Glomerular endothelial cell (primary cell): ENCODE data around the gene SEPHS2. TPM values are rescaled to one million over a fixed set of nuclear protein-coding genes. Genes with fewer than 3 reads are reported as not detected.
"Not testable (repeated sequence)": the region's sequence is repeated elsewhere in the genome, so short reads cannot be mapped to it uniquely, and the experiment has no call there.

ENCODE experiments used
- DNase-seq: peaks from one replicate; pipeline ENCODE4 v3.0.0-alpha.2; 2011; ENCODE audit warnings: low read depth, low spot score; ENCODE audit errors: extremely low read depth
- total RNA-seq: library from RNA; depleted of rRNA; stranded (reverse); fragments of >200 nt; gene quantifications from 2 replicates; pipeline ENCODE4 v1.2.3, GENCODE V29; 2015

Gene SEPHS2
- total RNA-seq, 1 donor from 2014 or later = 35.3 TPM

DNA sequence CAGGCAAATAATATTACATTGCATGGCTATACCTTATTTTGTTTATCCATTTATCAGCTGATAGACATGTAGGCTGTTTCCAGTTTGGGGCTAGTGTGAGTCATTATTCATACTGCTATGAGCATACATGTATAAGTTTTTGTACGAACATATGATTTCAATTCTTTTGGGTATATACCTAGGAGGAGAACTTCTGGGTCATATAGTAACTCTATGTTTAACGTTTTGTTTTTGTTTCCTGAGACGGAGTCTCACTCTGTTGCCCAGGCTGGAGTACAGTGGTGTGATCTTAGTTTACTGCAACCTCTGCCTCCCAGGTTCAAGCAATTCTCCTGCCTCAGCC is 24.5 kb upstream of the SEPHS2 start:
- no peak for DNase-seq

DNA sequence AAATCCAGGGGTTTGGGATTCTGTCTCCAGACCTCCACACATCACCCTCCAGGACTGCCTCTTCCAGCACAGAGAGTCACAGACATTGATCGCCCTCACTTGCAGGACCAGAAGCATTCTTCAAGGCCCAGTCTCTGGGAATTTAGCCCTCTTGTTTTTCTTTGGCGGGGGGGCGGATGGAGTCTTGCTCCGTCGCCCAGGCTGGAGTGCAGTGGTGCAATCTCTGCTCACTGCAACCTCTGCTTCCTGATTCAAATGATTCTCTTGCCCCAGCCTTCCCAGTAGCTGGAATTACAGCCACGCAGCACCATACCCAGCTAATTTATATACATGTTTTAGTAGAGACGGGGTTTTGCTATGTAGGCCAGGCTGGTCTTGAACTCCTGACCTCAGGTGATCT is 18.4 kb upstream of the SEPHS2 start:
- no peak for DNase-seq

DNA sequence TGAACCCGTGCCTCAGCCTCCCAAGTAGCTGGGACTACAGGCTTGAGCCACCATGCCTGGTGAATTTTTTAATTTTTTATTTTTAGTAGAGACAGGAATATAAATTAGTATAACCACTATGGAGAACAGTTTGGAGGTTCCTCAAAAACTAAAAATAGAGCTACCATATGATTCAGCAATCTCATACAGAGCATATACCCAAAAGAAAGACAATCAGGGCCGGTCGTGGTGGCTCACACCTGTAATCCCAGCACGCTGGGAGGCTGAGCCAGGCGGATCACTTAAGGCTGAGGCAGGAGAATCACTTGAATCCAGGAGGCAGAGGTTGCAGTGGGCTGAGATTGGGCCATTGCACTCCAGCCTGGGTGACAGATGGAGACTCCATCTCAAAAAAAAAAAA is 15.8 kb upstream of the SEPHS2 start:
- DNase-seq = not testable (repeated sequence)

DNA sequence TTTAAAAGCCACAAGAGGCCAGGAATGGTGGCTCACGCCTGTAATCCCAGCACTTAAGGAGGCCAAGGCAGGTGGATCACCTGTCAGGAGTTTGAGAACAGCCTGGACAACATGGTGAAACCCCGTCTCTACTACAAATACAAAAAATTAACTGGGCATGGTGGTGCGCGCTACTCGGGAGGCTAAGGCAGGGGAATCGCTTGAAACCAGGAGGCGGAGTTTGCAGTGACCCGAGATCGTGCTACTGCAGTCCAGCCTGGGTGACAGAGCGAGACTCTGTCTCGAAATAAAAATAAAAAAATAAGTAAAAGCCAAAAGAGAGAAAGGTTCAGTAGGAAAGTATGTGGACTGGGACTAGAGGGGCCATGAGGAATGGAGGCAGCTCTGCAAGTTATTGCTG is 13.8 kb upstream of the SEPHS2 start:
- DNase-seq = no peak

DNA sequence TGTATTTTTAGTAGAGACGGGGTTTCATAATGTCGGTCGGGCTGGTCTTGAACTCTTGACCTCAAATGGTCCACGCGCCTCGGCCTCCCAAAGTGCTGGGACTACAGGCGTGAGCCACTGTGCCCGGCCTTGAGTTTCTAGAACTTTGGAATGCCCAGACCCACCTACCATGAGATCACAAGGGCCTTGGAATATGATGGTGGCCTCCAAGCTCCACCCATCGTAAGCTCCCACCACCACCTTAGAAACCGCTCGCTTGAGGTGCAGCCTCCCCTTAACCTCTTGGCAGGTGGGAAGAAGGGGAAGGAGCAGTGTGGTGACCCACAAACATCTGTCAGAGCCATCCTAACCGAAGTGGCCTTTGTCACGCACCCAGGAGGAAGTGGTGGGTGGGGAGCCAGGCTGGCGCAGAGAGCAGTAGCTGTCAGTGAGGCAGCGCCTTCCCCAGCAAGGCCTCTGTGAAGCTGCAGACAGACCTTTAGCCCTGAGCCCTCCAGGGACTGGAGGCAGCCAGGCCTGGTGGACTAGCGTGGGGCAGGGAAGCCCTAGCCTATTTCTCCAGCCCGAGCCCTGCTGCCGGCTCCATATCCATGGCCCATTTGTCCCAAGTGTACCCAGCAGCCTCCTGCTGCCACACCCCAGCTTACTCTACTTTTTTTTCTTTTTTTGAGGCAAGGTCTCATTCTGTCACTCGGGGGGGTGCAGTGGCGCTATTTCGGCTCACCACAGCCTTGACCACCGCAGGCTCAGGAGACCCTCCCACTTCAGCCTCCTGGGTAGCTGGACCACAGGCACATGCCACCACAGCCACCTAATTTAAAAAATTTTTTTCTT is 13.1 kb upstream of the SEPHS2 start:
- no peak for DNase-seq

DNA sequence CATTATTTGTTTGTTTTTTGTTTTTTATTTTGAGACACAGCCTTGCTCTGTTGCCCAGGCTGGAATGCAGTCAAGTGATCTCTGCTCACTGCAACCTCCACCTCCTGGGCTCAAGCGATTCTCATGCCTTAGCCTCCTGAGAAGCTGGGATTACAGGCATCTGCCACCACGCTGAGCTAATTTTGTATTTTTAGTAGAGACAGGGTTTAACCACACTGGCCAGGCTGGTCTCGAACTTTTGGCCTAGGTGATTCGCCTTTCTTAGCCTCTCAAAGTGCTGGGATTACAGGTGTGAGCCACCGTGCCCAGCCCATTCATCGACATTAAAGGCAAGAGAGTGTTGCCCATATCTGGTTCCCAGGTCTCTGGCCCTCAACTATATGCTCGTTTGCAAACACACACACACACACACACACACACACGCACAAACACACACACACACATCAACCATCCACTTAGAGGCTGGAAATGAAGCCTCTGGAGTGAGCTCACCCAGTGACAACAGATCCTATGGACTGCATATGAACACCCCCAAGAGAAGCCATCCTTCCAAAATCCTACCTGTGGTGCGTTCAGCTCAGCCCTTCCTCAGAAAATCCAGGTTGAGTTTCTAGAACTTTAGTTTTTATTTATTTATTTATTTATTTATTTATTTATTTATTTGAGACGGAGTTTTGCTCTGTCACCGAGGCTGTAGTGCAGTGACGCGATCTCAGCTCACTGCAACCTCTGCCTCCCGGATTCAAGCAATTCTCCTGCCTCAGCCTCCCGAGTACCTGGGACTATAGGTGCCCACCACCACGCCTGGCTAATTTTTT is 12.3 kb upstream of the SEPHS2 start:
- DNase-seq = no peak

DNA sequence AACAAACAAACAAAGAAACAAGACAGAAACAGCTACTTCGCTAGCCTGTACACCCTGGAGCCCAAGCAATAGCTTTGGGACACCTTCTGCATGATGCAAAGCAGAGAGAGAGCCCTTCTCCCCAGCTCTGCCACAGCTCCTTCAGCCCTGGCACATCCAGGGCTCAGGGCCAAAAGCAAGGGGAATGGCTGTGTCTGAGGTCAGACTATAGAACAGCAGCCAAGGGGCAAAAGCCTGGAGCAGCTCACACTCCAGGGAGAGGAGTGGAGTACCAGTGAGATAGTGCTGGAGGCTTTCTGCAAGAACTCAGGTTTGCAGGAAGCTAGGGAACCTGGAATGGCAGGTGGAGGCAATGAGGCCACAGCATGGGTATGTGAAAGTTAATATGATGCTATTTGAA is 11.6 kb upstream of the SEPHS2 start:
- DNase-seq = no peak

DNA sequence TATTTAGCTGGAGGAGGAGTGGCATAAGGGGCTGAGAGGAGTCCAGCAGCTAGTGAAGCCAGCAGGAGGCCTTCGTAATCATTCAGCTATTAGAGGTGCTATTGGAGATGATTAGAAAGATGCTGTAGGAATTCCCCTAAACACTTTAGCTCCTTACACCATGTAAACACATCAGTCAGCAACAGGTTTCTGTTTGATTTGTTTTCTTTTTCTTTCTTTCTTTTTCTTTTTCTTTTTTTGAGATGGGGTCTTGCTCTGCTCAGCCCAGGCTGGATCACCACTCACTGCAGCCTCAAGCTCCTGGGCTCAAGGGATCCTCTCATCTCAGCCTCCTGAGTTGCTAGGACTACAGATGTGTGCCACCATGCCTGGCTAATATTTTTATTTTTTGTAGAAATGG is 10.6 kb upstream of the SEPHS2 start:
- DNase-seq = no peak

DNA sequence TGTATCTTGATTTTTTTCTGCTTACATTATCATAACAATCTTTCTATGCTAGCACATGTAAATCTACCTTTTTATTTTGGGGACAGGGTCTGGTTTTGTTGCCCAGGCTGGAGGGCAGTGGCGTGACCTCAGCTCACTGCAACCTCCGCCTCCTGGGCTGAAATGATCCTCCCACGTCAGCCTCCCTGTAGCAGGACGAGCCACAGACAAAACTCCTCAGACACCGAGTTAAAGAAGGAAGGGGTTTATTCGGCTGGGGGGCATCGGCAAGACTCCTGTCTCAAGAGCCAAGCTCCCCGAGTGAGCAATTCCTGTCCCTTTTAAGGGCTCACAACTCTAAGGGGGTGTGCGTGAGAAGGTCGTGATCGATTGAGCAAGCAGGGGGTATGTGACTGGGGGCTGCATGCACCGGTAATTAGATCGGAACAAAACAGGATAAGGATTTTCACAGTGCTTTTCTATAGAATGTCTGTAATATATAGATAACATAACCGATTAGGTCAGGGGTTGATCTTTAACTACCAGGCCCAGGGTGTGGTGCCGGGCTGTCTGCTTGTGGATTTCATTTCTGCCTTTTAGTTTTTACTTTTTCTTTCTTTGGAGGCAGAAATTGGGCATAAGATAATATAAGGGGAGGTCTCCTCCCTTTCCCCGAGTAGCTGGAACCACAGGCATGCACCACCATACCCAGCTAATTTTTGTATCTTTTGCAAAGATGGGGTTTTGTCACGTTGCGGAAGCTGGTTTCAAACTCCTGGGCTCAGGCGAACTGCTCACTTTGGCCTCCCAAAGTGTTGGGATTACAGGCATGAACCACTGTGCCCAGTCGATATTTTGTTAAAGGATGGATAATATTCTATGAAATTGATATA is 7.3 kb upstream of the SEPHS2 start:
- DNase-seq = not testable (repeated sequence)

DNA sequence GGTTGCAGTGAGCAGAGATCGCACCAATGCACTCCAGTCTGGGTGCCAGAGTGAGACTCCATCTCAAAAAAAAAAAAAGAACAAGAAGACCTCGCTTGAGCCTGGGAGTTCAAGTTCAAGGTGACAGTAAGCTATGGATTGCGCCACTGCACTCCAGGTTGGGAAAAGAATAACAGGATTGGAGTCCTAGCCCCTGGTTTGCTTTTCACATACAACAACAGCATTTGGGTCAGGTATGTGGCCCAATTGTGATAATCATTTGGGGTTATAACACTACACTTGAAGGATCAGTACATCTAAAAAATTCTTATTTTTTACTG is 3.4 kb upstream of the SEPHS2 start:
- no peak for DNase-seq

DNA sequence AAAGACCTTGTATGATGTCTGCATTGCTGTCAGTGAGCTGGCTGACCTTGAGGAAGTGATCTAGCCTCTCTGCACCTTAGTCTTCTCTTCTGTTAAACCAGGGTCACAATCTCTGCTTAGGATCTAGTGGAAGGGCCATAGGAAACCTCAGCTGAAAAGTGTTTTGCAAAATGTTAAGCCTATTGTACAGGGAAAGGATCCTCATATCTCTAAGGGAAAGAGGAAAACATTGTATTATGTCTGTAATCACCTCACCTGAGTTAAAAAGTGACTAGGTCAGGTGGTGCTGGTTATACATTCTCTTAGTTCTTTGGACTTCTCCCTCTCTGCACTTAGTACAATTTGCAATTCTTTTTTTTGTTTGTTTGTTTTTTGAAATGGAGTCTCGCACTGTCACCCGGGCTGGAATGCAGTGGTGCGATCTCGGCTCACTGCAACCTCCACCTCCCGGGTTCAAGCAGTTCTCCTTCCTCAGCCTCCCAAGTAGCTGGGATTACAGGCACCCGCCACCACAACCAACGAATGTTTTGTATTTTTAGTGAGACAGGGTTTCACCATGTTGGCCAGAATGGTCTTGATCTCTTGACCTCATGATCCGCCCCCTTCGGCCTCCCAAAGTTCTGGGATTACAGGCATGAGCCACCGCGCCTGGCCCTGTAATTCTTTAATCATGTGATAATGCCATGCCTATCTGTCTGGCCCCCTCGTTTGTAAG is 2.0 kb upstream of the SEPHS2 start:
- DNase-seq = no peak

DNA sequence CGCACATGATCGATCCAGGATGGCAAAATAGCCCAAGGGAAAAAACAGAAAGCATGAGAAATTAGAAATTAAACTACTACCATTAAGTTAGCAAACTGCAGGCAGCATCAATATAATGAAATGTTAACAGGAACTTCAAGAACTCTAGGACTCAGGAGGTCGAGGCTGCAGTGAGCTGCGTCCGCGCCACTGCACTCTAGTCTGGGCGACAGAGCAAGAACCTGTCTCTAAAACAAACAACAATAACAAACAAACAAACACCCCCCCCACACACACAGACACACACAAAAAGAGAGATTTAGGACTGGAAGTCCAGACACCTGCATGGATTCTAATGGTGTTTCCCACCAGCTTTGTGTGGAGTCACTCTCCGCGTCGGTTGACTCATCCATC is 525 bp upstream of the SEPHS2 start:
- DNase-seq = no peak

DNA sequence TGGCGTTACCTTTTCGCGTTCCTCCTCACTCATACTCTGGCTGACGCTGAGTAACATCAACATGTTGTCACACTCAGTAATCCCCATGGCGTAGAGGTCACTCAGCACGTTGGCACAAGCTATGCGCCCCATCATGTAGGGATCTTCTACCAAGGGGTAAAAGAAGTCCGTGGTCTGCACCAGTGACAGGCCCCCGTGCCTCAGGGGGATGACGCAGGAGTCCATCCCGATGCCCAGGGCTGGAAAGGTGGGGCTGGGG is 596 bp downstream of the SEPHS2 start:
- no peak for DNase-seq

DNA sequence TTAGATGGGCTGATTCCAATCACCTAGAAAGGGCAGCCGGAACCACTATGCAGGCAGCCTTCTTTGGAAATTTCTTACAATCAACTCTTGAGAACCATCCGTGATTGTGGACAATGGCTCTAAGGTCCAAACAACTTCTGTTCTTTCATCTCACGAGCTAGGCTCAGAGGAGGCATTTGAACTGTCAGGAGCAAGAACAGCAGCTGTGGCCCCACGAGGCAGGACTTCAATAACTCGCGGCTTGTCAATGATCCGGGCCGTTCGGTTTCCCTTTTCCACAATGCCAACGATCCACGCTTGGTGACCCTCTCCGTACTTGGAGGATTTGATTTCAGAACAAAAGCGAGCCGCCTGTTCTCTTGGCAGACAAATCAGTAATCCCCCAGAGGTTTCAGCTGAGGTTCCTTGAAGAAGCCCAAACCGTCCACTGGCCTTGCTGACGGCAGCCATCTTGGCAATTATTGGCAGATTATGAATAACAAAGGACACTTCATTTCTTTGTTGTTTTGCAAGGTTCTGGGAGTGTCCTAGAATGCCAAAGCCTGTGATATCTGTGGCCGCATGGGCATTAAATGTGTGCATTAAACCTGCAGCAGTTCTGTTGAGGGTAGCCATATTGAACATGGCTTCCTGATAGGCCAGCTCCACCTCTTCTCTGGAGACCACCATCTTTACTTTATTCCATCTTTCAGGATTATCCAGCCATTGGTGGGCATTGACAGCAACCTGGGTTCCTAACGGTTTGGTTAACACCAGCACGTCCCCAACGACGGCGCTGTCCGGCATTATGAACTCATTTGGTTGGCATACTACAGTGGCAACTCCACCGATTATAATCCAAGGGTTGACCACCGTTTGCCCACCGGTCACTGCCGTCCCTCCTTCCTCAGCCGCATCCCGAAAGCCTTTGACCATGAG is 1.2 kb downstream of the SEPHS2 start:
- no peak for DNase-seq

DNA sequence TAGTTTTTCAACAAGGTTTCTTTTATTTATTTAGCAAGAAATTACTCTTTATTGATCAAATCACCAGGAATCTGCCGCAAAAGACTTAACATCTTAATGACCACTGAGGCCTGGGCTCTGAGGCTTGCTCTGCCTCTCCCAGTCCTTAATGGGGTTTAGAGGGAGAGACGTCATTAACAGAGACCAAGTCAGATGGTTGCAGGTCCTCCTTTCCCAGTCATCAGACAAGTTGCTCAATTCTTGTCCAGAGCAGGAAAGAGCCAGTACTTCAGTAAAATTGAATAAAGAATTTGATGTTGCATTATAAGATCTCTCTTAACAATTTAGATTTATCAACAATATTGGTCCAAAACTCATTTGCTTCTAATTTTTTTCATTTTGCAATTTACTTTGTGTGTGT is 2.0 kb downstream of the SEPHS2 start:
- no peak for DNase-seq

DNA sequence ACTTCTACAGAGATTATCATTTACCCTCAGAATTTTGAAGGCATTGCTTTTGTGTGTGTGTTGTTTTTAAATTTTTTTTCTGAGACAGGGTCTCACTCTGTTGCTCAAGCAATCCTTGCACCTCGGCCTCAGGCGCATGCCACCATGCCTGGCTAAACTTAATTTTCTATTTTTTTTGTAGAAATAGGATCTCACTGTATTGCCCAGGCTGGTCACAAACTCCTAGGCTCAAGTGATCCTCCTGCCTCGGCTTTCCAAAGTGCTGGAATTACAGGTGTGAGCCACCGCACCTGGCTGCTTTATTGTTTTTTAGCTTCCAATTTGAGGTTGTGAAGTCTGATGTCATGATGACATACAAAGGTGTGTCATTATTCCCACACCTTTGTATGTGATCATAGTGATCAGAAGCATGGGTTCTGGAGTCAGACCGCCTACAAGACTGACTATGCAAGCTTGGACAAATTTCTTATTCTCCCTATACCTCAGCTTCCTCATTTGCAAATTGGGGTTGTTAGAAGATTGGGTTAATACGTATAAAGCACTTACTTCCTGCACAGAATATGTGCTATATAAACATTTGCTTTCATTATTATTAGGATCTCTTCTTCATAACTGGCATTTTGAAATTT is 5.8 kb downstream of the SEPHS2 start:
- DNase-seq = no peak

DNA sequence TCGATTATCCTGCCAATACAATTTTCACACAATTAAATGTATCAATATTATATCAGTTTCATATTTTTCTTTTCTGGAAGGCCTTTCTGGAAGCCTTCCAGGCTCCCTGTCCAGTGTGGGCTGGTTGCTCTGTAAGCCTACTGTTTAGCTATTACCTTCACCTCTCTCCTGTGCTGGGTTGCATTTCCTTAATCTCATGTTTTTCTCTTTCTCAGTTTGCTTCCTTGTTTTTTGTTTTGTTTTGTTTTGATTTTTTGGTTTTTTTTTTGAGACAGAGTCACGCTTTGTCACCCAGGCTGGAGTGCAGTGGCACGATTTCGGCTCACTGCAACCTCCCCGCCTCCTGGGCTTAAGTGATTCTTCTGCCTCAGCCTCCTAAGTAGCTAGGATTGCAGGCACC is 6.8 kb downstream of the SEPHS2 start:
- no peak for DNase-seq

DNA sequence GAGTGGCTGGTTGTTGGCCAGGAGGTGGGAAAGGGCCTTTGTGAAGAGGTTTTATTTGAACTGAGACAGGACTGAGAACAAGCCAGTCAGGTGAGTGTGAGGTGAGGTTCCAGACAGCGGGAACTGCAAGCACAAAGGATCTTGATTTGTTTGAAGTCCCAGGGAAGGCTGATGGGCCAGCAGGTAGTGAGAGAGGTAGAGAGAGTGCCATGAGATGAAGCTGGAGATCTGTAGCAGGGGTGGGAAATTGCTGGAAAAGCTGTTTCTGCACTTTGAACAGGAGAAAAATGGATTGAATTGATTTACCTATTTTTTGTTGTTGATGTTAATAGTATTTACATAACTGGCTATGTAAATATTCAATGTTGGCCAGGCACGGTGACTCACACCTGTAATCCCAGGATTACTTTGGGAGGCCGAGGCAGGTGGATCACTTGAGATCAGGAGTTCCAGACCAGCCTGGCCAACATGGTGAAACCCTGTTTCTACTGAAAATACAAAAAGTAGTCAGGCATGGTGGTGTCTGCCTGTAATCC is 8.1 kb downstream of the SEPHS2 start:
- DNase-seq = no peak

DNA sequence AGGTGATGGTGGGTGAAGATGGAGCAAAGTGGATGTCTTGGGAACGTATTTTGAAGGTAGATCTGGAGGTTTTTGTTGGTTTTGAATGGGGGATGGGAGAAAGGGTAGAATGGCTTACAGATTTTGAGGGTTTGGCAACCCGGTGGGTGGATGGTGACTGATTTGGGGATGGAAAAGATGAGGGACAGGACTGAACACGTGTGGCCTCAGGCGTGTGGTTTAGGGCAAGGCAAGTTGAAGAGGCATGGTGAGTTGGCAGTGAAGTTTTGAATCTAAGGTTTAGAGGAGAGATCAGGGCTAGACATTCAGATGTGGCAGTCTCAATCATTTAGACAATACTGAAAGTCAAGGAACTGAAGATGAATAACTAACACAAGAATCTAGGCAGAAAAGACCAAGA is 10.8 kb downstream of the SEPHS2 start:
- DNase-seq = no peak
